Left renal cortex interstitium (tissue), 4 donors: ENCODE results near the gene NEU3. TPM values are rescaled to one million over a fixed set of nuclear protein-coding genes. Genes with fewer than 3 reads are reported as not detected.

Experiments
- DNase-seq, 4 donors: peaks; one replicate each; pipeline ENCODE4 v3.0.0-alpha.2; 2013; ENCODE audit warnings: low read depth in 4 of 4, low spot score in 2 of 4, missing footprints in 1 of 4
- polyA plus RNA-seq, 4 donors: library from polyadenylated mRNA; unstranded; fragments of 120-200 nt; gene quantifications; one replicate each; pipeline ENCODE4 v1.2.1, GENCODE V29; 2013; ENCODE audit not compliant: insufficient read length in 4 of 4

Gene NEU3
- polyA plus RNA-seq, 4 donors = 9.0 to 13.2 (median 11.2) TPM

GRCh38 chr11:75055511-75055910 is 66.8 kb downstream of the NEU3 start:
- DNase-seq = no peak

- DNase-seq = no peak
These were observed 68.1 kb downstream of the NEU3 start for GRCh38 chr11:75056814-75057213.

- DNase-seq = no peak
These were observed 70.6 kb downstream of the NEU3 start for GRCh38 chr11:75059299-75059698.

- no peak for DNase-seq
These were observed 75.1 kb downstream of the NEU3 start for GRCh38 chr11:75063741-75064314.

GRCh38 chr11:75066061-75066460 is 77.3 kb downstream of the NEU3 start:
- DNase-seq = no peak

Other genes starting within 250 kb of the NEU3 start
- gene RNF169, start 240.1 kb upstream of the NEU3 start, polyA plus RNA-seq = 10 to 100 TPM; 14.3 to 19.3 (median 18.3) TPM
- gene XRRA1, start 39.8 kb upstream of the NEU3 start, polyA plus RNA-seq = 10 to 100 TPM in 3 of 4 donors, 1 to 10 TPM in 1; 9.2 to 16.4 (median 13.7) TPM
- 100 to 1,000 TPM; 195 to 255 (median 212) TPM for gene SPCS2, start 39.7 kb upstream of the NEU3 start, polyA plus RNA-seq
- gene OR2AT4, start 107.9 kb downstream of the NEU3 start, polyA plus RNA-seq = under 1 TPM in 3 of 4 donors, not detected in 1; 0.01 to 0.06 (median 0.03) TPM
- 10 to 100 TPM in 1 of 4 donors, 1 to 10 TPM in 3; 6.3 to 11.7 (median 8.4) TPM for gene SLCO2B1, start 162.2 kb downstream of the NEU3 start, polyA plus RNA-seq